Activated CD8-positive, alpha-beta memory T cell treated with anti-CD3 and anti-CD28 coated beads, Interleukin-2, amount 50 U/mL, for 4 hours (primary cell): ENCODE measurements around the gene ALG12.

Experiments used
- DNase-seq: peaks from one replicate; pipeline ENCODE4 v3.0.0-alpha.2; 2020

ALG12 gene

GRCh38 chr22:49917974-49918910 lies at the start of gene ALG12, which contains the start of gene CRELD2:
ALG12 (minus strand) TSS chr22:49918438; CDS start chr22:49913765, 4,673 bp downstream.
CRELD2 (plus strand) TSS chr22:49918634; CDS start chr22:49918770, 136 bp downstream.
- peak; percentile 96 for DNase-seq

GRCh38 chr22:49967706-49968208 lies 49.5 kb upstream of the ALG12 start:
- DNase-seq, result peak; percentile 32

GRCh38 chr22:49966774-49967705 lies 48.8 kb upstream of the ALG12 start:
- peak; percentile 36 for DNase-seq

GRCh38 chr22:49966041-49966773 lies 48.0 kb upstream of the ALG12 start:
- DNase-seq, result peak; percentile 39

- peak; percentile 38 for DNase-seq
These were observed 47.1 kb upstream of the ALG12 start for GRCh38 chr22:49965091-49966040.

- peak; percentile 37 for DNase-seq
These were observed 46.2 kb upstream of the ALG12 start for GRCh38 chr22:49964136-49965090.

- DNase-seq, result no peak
These were observed 45.4 kb upstream of the ALG12 start for GRCh38 chr22:49963647-49964026.

GRCh38 chr22:49962751-49963646 lies 44.8 kb upstream of the ALG12 start:
- DNase-seq, result peak; percentile 44

- DNase-seq, result peak; percentile 89
These were observed 43.9 kb upstream of the ALG12 start for GRCh38 chr22:49962012-49962750.

GRCh38 chr22:49961601-49962011 lies 43.4 kb upstream of the ALG12 start:
- DNase-seq, result no peak

- peak; percentile 57 for DNase-seq
These were observed 42.9 kb upstream of the ALG12 start for GRCh38 chr22:49961005-49961600.

- DNase-seq, result peak; percentile 92
These were observed 42.1 kb upstream of the ALG12 start, which contains the start of gene PIM3 for GRCh38 chr22:49960159-49961004. PIM3 (plus strand) TSS chr22:49960772; CDS start chr22:49960948, 176 bp downstream.

- DNase-seq, result no peak
These were observed 41.5 kb upstream of the ALG12 start for GRCh38 chr22:49959782-49960158.

GRCh38 chr22:49958931-49959781 lies 40.9 kb upstream of the ALG12 start:
- no peak for DNase-seq

- no peak for DNase-seq
These were observed 40.2 kb upstream of the ALG12 start for GRCh38 chr22:49958366-49958921.
